HCT116 (cell line): ENCODE data around the gene ECE1.

ENCODE experiments used
- CEBPB ChIP-seq: IDR thresholded peaks from 2 replicates; pipeline ENCODE4 v1.6.1; 2012; ENCODE audit warnings: low read depth
- EGR1 ChIP-seq: IDR thresholded peaks from 2 replicates; pipeline ENCODE4 v1.6.1; 2012; ENCODE audit warnings: low read depth
- EZH2 ChIP-seq: fragments of 200-600 bp; sonication (generic); IDR thresholded peaks from 2 replicates; pipeline ENCODE4 v1.6.1; 2017; ENCODE audit warnings: antibody characterized with exemption, mixed run types
- EZH2phosphoT487 ChIP-seq: fragments of 200-600 bp; IDR thresholded peaks from 2 replicates; pipeline ENCODE4 v1.6.1; 2018; ENCODE audit warnings: antibody characterized with exemption, borderline replicate concordance
- FOSL1 ChIP-seq: IDR thresholded peaks from 2 replicates; pipeline ENCODE4 v1.6.1; 2012; ENCODE audit warnings: low read depth
- JUND ChIP-seq: IDR thresholded peaks from 2 replicates; pipeline ENCODE4 v1.6.1; 2012
- POLR2A ChIP-seq: IDR thresholded peaks from 2 replicates; pipeline ENCODE4 v1.7.0; 2011; ENCODE audit warnings: borderline replicate concordance; ENCODE audit not compliant: insufficient read depth, insufficient read length; ENCODE audit errors: extremely low read depth
- POLR2AphosphoS5 ChIP-seq: IDR thresholded peaks from 2 replicates; pipeline ENCODE4 v1.6.1; 2011; ENCODE audit warnings: mild to moderate bottlenecking, low read depth, low read length, moderate library complexity
- RAD21 ChIP-seq: IDR thresholded peaks from 2 replicates; pipeline ENCODE4 v1.6.1; 2012; ENCODE audit warnings: low read depth, mild to moderate bottlenecking
- TF ChIP-seq, protein P1 (sequence below), 3 experiments: fragments of 200-600 bp in 1 of 3; sonication (generic) in 1 of 3; IDR thresholded peaks in 2 of 3; conservative IDR thresholded peaks in 1 of 3; 2 replicates each; pipeline ENCODE4 v1.5.1; 2012 to 2017; ENCODE audit warnings: low read depth in 2 of 3, low read length in 2 of 3, antibody characterized with exemption in 1 of 3, borderline replicate concordance in 1 of 3, control low read depth in 1 of 3, mild to moderate bottlenecking in 1 of 3, mixed read lengths in 1 of 3, mixed run types in 1 of 3, moderate library complexity in 1 of 3; ENCODE audit not compliant: insufficient read depth in 1 of 3
- TF ChIP-seq, protein P2 (sequence below): IDR thresholded peaks from 2 replicates; pipeline ENCODE4 v1.6.1; 2012; ENCODE audit warnings: low read depth
- TF ChIP-seq, protein P3 (sequence below): IDR thresholded peaks from 2 replicates; pipeline ENCODE4 v1.6.1; 2012

DNA sequence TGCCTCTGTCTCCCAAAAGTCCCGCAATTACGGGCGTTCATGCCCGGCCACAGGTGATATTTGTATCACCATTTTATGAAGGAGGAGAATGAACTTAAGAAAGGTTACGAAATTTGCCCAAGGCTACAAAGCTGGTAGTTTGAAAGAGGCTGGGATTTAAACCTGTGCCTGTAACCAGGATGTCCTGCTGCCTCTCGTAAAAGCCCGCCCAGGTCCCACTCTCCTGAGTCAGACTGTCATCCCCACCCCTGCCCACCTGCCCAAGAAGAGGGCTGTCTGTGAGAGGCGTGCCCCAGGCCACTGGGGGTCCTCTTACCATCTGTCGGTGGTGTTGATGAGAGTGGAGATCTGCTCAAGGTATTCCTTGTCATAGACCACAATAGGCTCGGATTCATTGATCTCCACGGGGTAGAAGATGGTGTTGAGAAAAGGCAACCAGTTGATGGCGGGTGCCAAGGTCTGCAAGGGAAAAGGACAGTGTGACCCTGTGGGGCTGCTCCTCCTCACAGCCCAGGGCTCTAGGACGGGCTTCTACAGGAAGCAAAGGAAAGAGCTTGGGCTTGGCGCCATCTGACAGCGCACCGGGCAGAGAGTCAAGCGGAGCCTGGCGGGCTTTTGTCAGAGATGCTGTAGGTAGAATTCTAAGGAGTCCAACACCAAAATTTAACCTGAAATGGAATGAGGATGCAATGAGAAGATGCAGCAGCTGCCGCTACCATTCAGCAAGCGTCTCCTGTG lies 43.2 kb downstream of the ECE1 start:
- TF ChIP-seq EZH2phosphoT487 (no peak), EZH2 (no peak), POLR2A (no peak), POLR2AphosphoS5 (no peak), CEBPB (no peak), JUND (no peak), EGR1 (no peak), RAD21 (no peak), FOSL1 (no peak)
- TF ChIP-seq, protein P1, sequence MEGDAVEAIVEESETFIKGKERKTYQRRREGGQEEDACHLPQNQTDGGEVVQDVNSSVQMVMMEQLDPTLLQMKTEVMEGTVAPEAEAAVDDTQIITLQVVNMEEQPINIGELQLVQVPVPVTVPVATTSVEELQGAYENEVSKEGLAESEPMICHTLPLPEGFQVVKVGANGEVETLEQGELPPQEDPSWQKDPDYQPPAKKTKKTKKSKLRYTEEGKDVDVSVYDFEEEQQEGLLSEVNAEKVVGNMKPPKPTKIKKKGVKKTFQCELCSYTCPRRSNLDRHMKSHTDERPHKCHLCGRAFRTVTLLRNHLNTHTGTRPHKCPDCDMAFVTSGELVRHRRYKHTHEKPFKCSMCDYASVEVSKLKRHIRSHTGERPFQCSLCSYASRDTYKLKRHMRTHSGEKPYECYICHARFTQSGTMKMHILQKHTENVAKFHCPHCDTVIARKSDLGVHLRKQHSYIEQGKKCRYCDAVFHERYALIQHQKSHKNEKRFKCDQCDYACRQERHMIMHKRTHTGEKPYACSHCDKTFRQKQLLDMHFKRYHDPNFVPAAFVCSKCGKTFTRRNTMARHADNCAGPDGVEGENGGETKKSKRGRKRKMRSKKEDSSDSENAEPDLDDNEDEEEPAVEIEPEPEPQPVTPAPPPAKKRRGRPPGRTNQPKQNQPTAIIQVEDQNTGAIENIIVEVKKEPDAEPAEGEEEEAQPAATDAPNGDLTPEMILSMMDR (IDR thresholded peaks at IDR 0.05 in 2 of 3, conservative IDR thresholded peaks at IDR 0.05 in 1 of 3; ENCODE audit: borderline replicate concordance in 1 of 3, insufficient read depth in 1 of 3, low read depth in 2 of 3, low read length in 2 of 3) = no peak
- TF ChIP-seq, protein P2, sequence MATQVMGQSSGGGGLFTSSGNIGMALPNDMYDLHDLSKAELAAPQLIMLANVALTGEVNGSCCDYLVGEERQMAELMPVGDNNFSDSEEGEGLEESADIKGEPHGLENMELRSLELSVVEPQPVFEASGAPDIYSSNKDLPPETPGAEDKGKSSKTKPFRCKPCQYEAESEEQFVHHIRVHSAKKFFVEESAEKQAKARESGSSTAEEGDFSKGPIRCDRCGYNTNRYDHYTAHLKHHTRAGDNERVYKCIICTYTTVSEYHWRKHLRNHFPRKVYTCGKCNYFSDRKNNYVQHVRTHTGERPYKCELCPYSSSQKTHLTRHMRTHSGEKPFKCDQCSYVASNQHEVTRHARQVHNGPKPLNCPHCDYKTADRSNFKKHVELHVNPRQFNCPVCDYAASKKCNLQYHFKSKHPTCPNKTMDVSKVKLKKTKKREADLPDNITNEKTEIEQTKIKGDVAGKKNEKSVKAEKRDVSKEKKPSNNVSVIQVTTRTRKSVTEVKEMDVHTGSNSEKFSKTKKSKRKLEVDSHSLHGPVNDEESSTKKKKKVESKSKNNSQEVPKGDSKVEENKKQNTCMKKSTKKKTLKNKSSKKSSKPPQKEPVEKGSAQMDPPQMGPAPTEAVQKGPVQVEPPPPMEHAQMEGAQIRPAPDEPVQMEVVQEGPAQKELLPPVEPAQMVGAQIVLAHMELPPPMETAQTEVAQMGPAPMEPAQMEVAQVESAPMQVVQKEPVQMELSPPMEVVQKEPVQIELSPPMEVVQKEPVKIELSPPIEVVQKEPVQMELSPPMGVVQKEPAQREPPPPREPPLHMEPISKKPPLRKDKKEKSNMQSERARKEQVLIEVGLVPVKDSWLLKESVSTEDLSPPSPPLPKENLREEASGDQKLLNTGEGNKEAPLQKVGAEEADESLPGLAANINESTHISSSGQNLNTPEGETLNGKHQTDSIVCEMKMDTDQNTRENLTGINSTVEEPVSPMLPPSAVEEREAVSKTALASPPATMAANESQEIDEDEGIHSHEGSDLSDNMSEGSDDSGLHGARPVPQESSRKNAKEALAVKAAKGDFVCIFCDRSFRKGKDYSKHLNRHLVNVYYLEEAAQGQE = no peak
- TF ChIP-seq, protein P3, sequence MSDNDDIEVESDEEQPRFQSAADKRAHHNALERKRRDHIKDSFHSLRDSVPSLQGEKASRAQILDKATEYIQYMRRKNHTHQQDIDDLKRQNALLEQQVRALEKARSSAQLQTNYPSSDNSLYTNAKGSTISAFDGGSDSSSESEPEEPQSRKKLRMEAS = no peak
